Measurements from ENCODE around the gene ZNF337.

The ZNF337 gene

DNA sequence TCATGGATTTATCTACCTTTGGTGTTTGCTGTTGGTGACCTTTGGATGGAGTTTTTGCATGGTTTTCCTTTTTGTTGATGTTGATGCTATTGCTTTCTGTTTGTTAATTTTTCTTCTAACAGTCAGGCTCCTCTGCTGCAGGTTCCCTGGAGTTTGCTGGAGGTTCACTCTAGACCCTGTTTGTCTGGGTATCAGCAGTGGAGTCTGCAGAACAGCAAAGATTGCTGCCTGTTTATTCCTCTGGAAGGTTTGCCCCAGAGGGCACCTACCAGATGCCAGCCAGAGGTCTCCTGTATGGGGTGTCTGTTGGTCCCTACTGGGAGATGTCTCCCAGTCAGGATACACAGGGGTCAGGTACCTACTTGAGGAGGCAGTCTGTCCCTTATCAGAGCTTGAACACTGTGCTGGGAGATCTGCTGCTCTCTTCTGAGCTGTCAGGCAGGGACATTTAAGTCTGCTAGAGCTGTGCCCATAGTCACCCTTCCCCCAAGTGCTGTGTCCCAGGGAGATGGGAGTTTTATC is 9.2 kb upstream of the ZNF337 start:
- TF ChIP-seq EGR1 (IDR thresholded peaks at IDR 0.05) (no peak), USF1 (IDR thresholded peaks at IDR 0.05) (no peak), RAD21 (IDR thresholded peaks at IDR 0.05; ENCODE audit: low read depth) (no peak), TEAD4 (IDR thresholded peaks at IDR 0.05) (no peak), CREB1 (IDR thresholded peaks at IDR 0.05; ENCODE audit: low read depth) (no peak), ZBTB7A (IDR thresholded peaks at IDR 0.05; ENCODE audit: low read depth) (no peak), NFIC (IDR thresholded peaks at IDR 0.05) (no peak), FOXM1 (IDR thresholded peaks at IDR 0.05; ENCODE audit: borderline replicate concordance, low read depth) (no peak), EP300 (IDR thresholded peaks at IDR 0.05; ENCODE audit: borderline replicate concordance) (no peak), TAF1 (IDR thresholded peaks at IDR 0.05; ENCODE audit: low read depth) (no peak), YY1 (IDR thresholded peaks at IDR 0.05; ENCODE audit: low read depth) (no peak), CEBPB (IDR thresholded peaks at IDR 0.05) (no peak), TCF12 (IDR thresholded peaks at IDR 0.05; ENCODE audit: low read depth) (no peak)
- TF ChIP-seq, protein P1, sequence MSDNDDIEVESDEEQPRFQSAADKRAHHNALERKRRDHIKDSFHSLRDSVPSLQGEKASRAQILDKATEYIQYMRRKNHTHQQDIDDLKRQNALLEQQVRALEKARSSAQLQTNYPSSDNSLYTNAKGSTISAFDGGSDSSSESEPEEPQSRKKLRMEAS (IDR thresholded peaks at IDR 0.05), result no peak
- TF ChIP-seq, protein P2, sequence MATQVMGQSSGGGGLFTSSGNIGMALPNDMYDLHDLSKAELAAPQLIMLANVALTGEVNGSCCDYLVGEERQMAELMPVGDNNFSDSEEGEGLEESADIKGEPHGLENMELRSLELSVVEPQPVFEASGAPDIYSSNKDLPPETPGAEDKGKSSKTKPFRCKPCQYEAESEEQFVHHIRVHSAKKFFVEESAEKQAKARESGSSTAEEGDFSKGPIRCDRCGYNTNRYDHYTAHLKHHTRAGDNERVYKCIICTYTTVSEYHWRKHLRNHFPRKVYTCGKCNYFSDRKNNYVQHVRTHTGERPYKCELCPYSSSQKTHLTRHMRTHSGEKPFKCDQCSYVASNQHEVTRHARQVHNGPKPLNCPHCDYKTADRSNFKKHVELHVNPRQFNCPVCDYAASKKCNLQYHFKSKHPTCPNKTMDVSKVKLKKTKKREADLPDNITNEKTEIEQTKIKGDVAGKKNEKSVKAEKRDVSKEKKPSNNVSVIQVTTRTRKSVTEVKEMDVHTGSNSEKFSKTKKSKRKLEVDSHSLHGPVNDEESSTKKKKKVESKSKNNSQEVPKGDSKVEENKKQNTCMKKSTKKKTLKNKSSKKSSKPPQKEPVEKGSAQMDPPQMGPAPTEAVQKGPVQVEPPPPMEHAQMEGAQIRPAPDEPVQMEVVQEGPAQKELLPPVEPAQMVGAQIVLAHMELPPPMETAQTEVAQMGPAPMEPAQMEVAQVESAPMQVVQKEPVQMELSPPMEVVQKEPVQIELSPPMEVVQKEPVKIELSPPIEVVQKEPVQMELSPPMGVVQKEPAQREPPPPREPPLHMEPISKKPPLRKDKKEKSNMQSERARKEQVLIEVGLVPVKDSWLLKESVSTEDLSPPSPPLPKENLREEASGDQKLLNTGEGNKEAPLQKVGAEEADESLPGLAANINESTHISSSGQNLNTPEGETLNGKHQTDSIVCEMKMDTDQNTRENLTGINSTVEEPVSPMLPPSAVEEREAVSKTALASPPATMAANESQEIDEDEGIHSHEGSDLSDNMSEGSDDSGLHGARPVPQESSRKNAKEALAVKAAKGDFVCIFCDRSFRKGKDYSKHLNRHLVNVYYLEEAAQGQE (IDR thresholded peaks at IDR 0.05; ENCODE audit: low read depth), result no peak

DNA sequence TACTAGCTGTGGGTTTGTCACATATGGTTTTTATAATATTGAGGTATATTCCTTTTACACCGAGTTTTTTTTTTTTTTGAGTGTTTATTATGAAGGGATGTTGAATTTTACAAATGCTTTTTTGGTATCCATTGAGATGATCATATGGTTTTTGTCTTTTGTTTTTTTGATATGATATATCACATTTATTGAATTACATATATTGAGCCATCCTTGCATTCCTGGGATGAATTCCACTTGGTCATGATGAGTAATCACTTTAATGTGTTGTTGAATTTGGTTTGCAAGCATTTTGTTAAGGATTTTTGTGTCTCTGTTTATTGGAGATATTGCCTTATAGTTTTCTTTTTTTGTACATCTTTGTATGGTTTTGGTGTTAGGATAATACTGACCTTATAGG is 3.3 kb upstream of the ZNF337 start:
- TF ChIP-seq, protein P2 (IDR thresholded peaks at IDR 0.05; ENCODE audit: low read depth), result no peak
- no peak for TF ChIP-seq EGR1 (IDR thresholded peaks at IDR 0.05)
- no peak for TF ChIP-seq CEBPB (IDR thresholded peaks at IDR 0.05)
- no peak for TF ChIP-seq USF1 (IDR thresholded peaks at IDR 0.05)
- TF ChIP-seq FOXM1 (IDR thresholded peaks at IDR 0.05; ENCODE audit: borderline replicate concordance, low read depth), result no peak
- TF ChIP-seq NFIC (IDR thresholded peaks at IDR 0.05), result no peak
- no peak for TF ChIP-seq EP300 (IDR thresholded peaks at IDR 0.05; ENCODE audit: borderline replicate concordance)
- TF ChIP-seq ZBTB7A (IDR thresholded peaks at IDR 0.05; ENCODE audit: low read depth), result no peak
- TF ChIP-seq TEAD4 (IDR thresholded peaks at IDR 0.05), result no peak
- TF ChIP-seq TCF12 (IDR thresholded peaks at IDR 0.05; ENCODE audit: low read depth), result no peak

DNA sequence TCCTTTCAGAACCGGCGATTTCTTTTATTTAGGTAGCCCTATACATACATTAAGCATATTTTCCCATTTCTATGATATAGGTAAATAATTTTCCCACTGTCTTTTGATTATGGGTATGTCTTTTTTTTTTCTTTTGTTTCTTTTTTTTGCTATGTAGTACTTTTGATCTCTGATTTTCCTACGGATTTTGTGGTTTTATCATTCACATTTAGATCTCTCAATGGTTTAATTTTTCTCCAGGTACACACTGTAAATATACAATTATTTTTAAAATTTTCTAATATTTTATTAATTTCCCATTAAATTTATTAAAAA is 436 bp upstream of the ZNF337 start:
- TF ChIP-seq NFIC (IDR thresholded peaks at IDR 0.05) (no peak), EP300 (IDR thresholded peaks at IDR 0.05; ENCODE audit: borderline replicate concordance) (no peak), EGR1 (IDR thresholded peaks at IDR 0.05) (no peak), TCF12 (IDR thresholded peaks at IDR 0.05; ENCODE audit: low read depth) (no peak)
- TF ChIP-seq, protein P1 (IDR thresholded peaks at IDR 0.05), result no peak
- TF ChIP-seq, protein P2 (IDR thresholded peaks at IDR 0.05; ENCODE audit: low read depth), result no peak

DNA sequence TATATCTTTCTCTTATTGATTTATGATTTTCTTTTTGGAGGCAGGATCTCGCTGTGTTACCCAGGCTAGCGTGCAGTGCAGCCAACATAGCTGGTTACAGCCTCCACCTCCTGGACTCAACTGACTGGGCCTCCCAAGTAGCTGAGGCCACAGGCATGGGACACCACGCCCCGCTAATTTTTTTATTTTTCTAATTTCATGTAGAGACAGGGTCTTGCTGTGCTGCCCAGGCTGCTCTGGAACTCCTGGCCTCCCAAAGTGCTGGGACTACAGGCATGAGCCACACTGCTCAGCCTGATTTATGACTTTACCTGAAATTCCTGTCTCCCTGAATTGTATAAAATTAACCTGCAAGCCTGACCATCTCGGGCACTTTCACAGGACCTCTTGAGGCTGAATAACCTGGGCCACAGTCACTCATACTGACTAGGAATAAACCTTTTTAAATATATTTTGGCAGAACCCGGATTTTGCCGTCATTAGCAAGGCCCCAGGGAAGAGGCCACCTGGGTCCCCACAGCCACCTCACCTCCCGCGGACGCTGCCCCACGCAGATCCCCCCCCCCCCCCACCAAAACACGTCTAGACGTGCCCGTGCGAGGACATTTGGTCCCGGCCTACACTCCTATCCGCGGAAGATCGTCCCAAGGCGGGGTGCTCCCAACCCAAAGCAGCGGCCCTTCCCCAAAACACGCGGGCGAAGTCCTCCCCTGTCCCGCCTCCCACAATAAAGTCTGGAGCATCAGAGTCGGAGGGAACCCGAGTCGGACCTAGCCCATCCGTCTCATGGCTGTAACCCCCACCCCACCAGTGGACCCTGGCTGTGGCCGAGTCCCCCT is 902 bp downstream of the ZNF337 start:
- TF ChIP-seq NFIC (IDR thresholded peaks at IDR 0.05), result no peak
- TF ChIP-seq CEBPB (IDR thresholded peaks at IDR 0.05), result no peak
- TF ChIP-seq TCF12 (IDR thresholded peaks at IDR 0.05; ENCODE audit: low read depth), result no peak
